Measurements from ENCODE around the gene TRIM15. TPM values are rescaled to one million over a fixed set of nuclear protein-coding genes. Genes with fewer than 3 reads are reported as not detected.
"Not testable (repeated sequence)": the region's sequence is repeated elsewhere in the genome, so short reads cannot be mapped to it uniquely, and the experiment has no call there.

Gene TRIM15
- total and polyA plus RNA-seq, 2 donors from 2014 or later = 2.2 to 7.1 TPM

DNA sequence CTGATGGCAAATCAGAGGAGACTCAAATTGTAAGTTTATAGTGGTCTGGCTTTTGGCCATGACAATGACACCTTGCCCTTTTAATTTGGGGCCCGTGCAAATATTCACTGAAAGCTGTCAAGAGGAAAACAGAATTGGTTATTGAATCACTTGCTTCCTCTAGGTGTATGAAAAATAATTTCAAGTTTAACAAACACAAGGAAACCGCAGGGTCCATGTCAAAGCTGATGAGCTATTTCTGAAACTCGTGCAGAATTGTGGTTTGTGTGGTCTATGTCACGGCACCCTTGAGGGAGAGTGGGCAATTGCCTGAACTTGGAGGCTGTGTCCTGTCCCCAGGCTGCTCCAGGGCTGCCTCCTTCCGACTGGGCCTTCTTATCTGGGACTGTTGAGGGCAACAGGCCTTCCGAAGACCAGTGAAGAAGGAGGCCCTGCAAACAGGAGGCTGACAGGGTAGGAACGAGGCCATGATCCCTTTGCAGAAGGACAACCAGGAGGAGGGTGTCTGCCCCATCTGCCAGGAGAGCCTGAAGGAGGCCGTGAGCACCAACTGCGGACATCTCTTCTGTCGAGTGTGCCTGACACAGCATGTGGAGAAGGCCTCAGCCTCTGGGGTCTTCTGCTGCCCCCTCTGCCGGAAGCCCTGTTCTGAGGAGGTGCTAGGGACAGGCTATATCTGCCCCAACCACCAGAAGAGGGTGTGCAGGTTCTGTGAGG lies 26.6 kb upstream of the TRIM15 start:
- Histone ChIP-seq H3K36me3 (ENCODE audit: control insufficient read depth in 2 of 3, insufficient read depth in 3 of 3, low read length in 3 of 3) (no peaks in the 10 kb centered on the region), H3K9ac (ENCODE audit: low read length in 3 of 3) (no peak overlapping the region), H3K9me3 (ENCODE audit: control insufficient read depth in 2 of 3, insufficient read depth in 1 of 3, low read length in 3 of 3) (no peaks in the 10 kb centered on the region), H3K27ac (ENCODE audit: low read depth in 2 of 2, low read length in 2 of 2) (no peak overlapping the region), H3K27me3 (ENCODE audit: control insufficient read depth, insufficient read depth, low read length) (peaks cover 4% of the 10 kb centered on the region), H3K4me3 (ENCODE audit: low read length in 3 of 3) (no peak overlapping the region), H3K4me1 (ENCODE audit: control insufficient read depth in 2 of 3, insufficient read depth in 2 of 3, low read depth in 1 of 3, low read length in 3 of 3) (no peaks in the 10 kb centered on the region)
- FAIRE-seq (no peak), DNase-seq (no peak)
- TF ChIP-seq, protein P1, sequence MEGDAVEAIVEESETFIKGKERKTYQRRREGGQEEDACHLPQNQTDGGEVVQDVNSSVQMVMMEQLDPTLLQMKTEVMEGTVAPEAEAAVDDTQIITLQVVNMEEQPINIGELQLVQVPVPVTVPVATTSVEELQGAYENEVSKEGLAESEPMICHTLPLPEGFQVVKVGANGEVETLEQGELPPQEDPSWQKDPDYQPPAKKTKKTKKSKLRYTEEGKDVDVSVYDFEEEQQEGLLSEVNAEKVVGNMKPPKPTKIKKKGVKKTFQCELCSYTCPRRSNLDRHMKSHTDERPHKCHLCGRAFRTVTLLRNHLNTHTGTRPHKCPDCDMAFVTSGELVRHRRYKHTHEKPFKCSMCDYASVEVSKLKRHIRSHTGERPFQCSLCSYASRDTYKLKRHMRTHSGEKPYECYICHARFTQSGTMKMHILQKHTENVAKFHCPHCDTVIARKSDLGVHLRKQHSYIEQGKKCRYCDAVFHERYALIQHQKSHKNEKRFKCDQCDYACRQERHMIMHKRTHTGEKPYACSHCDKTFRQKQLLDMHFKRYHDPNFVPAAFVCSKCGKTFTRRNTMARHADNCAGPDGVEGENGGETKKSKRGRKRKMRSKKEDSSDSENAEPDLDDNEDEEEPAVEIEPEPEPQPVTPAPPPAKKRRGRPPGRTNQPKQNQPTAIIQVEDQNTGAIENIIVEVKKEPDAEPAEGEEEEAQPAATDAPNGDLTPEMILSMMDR (IDR thresholded peaks at IDR 0.05; ENCODE audit: borderline replicate concordance, extremely low read depth, insufficient read depth) = no peak
- intact Hi-C loops (cut with DNase I) = no loop called here

DNA sequence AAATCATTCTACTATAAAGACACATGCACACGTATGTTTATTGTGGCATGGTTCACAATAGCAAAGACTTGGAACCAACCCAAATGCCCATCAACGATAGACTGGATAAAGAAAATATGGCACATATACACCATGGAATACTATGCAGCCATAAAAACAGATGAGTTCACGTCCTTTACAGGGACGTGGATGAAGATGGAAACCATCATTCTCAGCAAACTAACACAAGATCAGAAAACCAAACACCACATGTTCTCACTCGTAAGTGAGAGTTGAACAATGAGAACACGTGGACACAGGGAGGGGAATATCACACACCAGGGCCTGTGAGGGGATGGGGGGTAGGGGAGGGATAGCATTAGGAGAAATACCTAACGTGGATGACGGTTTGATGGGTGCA lies 23.1 kb upstream of the TRIM15 start:
- H3K4me1 ChIP-seq (ENCODE audit: control insufficient read depth in 2 of 3, insufficient read depth in 2 of 3, low read depth in 1 of 3, low read length in 3 of 3); intact Hi-C loops (cut with DNase I): not testable (repeated sequence)

DNA sequence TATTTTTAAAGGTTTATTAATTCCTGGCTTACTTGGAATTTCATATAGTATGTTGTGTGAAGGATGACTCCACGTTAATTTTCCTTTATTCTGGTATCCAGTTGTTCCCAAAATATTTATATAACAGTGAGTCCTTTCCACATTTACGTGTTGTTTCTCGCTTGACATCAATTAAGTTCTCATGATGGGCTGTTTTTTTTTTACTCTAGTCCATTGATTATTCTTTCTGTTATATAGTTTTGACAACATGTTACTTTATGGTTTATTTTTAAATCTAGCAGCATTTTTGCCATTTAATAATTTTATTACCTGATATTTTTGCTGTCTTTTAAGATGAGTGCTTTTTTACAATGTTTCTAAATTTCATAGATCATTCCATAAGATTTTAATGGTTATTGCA lies 20.7 kb upstream of the TRIM15 start:
- TF ChIP-seq, protein P1 (IDR thresholded peaks at IDR 0.05; ENCODE audit: borderline replicate concordance, extremely low read depth, insufficient read depth) = no peak
- intact Hi-C loops (cut with DNase I) = no loop called here
- no peak for FAIRE-seq
- no peak overlapping the region for H3K9ac ChIP-seq (ENCODE audit: low read length in 3 of 3)
- H3K4me1 ChIP-seq (ENCODE audit: control insufficient read depth in 2 of 3, insufficient read depth in 2 of 3, low read depth in 1 of 3, low read length in 3 of 3) = no peaks in the 10 kb centered on the region
- no peak overlapping the region for H3K27ac ChIP-seq (ENCODE audit: low read depth in 2 of 2, low read length in 2 of 2)
- H3K36me3 ChIP-seq (ENCODE audit: control insufficient read depth in 2 of 3, insufficient read depth in 3 of 3, low read length in 3 of 3) = no peaks in the 10 kb centered on the region
- no peak for DNase-seq
- H3K4me3 ChIP-seq (ENCODE audit: low read length in 3 of 3) = no peak overlapping the region
- no peaks in the 10 kb centered on the region for H3K27me3 ChIP-seq (ENCODE audit: control insufficient read depth, insufficient read depth, low read length)
- no peaks in the 10 kb centered on the region for H3K9me3 ChIP-seq (ENCODE audit: control insufficient read depth in 2 of 3, insufficient read depth in 1 of 3, low read length in 3 of 3)

More for the DNA sequence above, 23.1 kb upstream of the TRIM15 start:
- not testable (repeated sequence) for DNase-seq; H3K36me3 ChIP-seq (ENCODE audit: control insufficient read depth in 2 of 3, insufficient read depth in 3 of 3, low read length in 3 of 3); H3K9ac ChIP-seq (ENCODE audit: low read length in 3 of 3); H3K9me3 ChIP-seq (ENCODE audit: control insufficient read depth in 2 of 3, insufficient read depth in 1 of 3, low read length in 3 of 3); H3K27ac ChIP-seq (ENCODE audit: low read depth in 2 of 2, low read length in 2 of 2); FAIRE-seq; H3K27me3 ChIP-seq (ENCODE audit: control insufficient read depth, insufficient read depth, low read length); H3K4me3 ChIP-seq (ENCODE audit: low read length in 3 of 3)

DNA sequence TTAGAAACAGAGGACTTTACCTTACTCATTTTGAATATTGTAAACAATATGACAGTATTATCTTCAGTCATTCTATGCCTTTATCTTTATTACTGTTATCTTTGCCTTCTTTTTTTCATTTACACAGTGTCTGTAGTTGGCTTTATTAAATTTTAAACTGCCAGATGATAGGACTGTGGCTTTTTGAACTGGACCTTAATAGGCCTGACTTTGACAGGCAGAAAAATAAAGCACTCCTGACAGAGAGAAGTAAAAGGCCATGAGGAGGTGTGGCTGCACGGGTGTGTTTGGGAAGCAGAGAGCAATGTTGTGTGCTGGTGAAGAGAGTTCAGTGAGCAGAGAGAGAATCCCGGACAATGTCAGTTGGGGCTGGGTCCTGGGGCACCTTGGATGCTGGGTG lies 19.6 kb upstream of the TRIM15 start:
- H3K4me1 ChIP-seq (ENCODE audit: control insufficient read depth in 2 of 3, insufficient read depth in 2 of 3, low read depth in 1 of 3, low read length in 3 of 3) = no peaks in the 10 kb centered on the region
- no peaks in the 10 kb centered on the region for H3K27me3 ChIP-seq (ENCODE audit: control insufficient read depth, insufficient read depth, low read length)
- TF ChIP-seq, protein P1 (IDR thresholded peaks at IDR 0.05; ENCODE audit: borderline replicate concordance, extremely low read depth, insufficient read depth) = no peak
- FAIRE-seq (no peak), DNase-seq (no peak)
- no peak overlapping the region for H3K27ac ChIP-seq (ENCODE audit: low read depth in 2 of 2, low read length in 2 of 2)
- no peak overlapping the region for H3K9ac ChIP-seq (ENCODE audit: low read length in 3 of 3)
- H3K36me3 ChIP-seq (ENCODE audit: control insufficient read depth in 2 of 3, insufficient read depth in 3 of 3, low read length in 3 of 3) = no peaks in the 10 kb centered on the region
- no peaks in the 10 kb centered on the region for H3K9me3 ChIP-seq (ENCODE audit: control insufficient read depth in 2 of 3, insufficient read depth in 1 of 3, low read length in 3 of 3)
- intact Hi-C loops (cut with DNase I) = no loop called here
- H3K4me3 ChIP-seq (ENCODE audit: low read length in 3 of 3) = no peak overlapping the region

Data from kidney (tissue), 14 donors.